22Rv1 (cell line): ENCODE data around the gene TSEN2.

Source experiments
- CTCF ChIP-seq: fragments of 450-650 bp; IDR thresholded peaks from 2 replicates; pipeline ENCODE4 v1.5.1; 2017; ENCODE audit warnings: mild to moderate bottlenecking
- ZFX ChIP-seq: fragments of 450-650 bp; IDR thresholded peaks from 2 replicates; pipeline ENCODE4 v1.6.1; 2017; ENCODE audit warnings: antibody characterized with exemption, borderline replicate concordance

- TF ChIP-seq CTCF (no peak), ZFX (no peak)
These were observed 3.1 kb downstream of the TSEN2 start for GRCh38 chr3:12487336-12487735.
